HG03521 (cell line): Measurements from ENCODE around the gene UBE2Z.
"Not testable (repeated sequence)": the region's sequence is repeated elsewhere in the genome, so short reads cannot be mapped to it uniquely, and the experiment has no call there.

ENCODE experiments used
- ATAC-seq: cut with Tn5 transposase; IDR thresholded peaks from one replicate; pipeline ENCODE4 v1.9.1; 2021; ENCODE audit warnings: mild to moderate bottlenecking, moderate library complexity; ENCODE audit not compliant: unreplicated experiment

Gene UBE2Z

DNA sequence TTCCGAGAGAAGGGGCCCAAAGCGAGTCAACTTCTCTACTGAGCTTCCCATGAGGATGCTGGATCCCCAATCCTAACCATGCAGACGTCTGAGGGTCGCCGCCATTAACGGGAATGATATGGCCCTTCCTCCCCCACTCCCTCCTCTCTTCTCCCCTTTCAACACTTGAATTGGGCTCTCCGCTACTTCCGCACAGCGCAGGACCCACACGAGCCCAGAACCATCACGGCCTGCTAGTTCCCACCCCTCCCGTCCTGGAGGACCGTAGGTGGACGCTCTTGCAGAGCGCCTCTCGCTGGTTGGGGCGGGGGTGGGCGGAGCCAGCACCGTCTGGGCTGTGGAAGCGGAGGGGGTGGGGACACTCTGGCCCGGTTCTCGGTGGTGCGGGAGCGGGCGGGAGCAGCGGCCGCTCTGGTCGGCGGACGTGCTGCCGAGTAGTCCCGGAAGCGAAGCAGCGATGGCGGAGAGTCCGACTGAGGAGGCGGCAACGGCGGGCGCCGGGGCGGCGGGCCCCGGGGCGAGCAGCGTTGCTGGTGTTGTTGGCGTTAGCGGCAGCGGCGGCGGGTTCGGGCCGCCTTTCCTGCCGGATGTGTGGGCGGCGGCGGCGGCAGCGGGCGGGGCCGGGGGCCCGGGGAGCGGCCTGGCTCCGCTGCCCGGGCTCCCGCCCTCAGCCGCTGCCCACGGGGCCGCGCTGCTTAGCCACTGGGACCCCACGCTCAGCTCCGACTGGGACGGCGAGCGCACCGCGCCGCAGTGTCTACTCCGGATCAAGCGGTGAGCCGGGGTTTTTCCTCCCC is at the start of gene UBE2Z:
UBE2Z (plus strand) TSS at position 361 of the 797 bp plus-strand sequence; CDS start at position 458, 97 bp downstream.
- ATAC-seq = peak; percentile 71

DNA sequence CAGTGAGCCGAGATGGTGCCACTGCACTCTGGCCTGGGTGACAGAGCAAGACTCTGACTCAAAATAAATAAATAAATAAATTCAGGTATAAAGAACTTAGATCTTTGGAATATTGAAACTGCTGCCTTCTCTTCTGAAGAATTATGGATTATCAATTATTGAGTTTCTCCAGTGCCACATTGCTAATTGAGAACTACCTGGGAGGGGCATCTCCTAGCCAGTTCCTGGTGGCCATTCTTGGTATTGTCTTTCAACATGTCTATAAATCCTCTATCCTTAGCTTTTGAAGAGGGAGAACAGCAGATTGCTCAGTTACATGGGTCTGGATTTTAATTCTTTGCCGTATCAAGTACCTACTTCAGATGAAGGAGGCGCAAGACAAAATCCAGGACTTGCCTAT is 48.2 kb upstream of the UBE2Z start:
- ATAC-seq = no peak

DNA sequence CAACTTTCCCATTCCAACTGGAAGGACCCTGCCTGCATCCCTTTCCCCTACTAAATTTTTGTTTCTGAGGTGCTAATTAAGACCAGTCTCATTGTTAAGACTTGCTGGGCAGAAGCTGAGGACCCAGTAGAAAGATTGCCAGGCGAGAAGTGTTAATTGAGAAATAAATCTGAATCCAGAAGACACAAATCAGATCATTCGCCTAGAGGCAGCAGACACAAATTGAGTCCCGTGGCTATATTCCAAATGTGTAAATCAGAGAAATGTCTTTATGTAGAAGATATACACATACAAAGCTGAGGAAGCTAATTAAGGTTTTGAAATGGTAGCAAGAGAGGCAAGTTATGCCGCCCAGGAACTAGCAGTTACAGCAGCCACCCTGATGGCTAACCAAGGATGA is 47.8 kb upstream of the UBE2Z start:
- no peak for ATAC-seq

DNA sequence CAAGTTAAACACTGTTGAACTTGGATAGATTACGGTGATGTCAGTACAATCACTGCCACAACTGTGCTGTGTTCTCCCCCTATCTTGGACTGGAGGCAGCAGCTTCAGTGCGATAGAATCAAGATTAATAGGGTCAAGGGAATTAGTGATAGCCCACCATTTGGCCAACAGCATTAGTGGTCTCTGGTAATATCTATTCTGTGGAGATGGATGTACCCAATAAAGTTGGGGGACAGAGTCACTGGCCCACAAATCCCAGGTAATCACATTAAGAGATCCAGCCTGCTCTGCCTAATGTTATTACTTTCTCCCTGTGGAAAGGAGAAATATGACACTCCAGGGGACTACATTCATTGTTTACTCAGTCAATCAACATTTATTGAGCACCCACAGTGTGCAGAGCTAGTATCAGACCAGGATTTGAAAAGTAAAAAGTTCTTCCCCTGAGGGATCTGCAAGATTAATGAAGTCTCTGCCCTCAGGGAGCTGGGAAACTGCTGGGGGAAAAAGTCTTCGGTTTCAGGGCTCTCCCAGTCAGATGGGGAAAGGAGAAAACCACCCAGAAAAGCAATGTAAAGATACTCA is 39.2 kb upstream of the UBE2Z start:
- no peak for ATAC-seq

DNA sequence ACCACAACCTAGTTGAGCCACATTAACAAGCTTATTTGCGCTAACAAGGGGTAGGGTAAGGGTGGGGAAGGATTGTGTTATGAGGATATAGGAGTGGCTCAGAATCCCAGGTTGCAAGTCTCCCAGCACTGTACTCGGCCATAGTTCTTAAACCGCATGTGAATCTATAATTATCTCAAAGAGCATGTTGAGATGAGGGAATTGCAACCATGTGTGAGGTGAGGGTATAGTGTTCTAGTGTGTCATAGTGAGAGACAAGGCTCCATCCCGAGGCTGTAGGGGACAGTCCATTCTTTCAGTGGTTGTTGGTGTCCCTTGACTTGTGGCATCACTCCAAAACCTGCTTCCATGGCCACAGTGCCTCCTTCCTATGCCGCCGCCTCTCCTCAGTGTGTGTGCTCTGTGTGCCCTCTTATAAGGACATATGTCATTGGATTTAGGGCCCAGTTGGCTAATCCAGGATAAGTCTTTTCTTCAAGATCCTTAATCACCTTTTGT is 38.3 kb upstream of the UBE2Z start:
- ATAC-seq = no peak

DNA sequence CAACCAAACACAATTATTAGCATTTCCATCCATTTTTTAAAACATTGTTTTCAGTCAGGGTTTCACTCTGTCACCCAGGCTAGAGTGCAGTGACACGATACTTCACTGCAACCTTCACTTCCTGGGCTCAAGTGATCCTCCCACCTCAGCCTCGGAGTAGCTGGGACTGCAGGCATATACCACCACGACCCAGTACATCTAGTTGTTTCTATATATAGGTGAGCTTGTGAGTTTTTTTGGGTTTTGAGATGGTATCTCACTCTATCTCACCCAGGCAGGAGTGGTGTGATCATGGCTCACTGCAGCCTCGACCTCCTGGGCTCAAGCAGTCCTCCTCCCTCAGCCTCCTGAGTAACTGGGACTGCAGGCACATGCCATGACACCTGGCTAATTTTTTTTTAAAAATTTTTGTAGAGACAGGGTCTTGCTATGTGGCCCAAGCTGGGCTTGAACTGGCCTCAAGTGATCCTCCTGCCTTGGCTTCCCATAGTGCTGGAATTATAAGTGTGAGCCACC is 37.1 kb upstream of the UBE2Z start:
- ATAC-seq = no peak

DNA sequence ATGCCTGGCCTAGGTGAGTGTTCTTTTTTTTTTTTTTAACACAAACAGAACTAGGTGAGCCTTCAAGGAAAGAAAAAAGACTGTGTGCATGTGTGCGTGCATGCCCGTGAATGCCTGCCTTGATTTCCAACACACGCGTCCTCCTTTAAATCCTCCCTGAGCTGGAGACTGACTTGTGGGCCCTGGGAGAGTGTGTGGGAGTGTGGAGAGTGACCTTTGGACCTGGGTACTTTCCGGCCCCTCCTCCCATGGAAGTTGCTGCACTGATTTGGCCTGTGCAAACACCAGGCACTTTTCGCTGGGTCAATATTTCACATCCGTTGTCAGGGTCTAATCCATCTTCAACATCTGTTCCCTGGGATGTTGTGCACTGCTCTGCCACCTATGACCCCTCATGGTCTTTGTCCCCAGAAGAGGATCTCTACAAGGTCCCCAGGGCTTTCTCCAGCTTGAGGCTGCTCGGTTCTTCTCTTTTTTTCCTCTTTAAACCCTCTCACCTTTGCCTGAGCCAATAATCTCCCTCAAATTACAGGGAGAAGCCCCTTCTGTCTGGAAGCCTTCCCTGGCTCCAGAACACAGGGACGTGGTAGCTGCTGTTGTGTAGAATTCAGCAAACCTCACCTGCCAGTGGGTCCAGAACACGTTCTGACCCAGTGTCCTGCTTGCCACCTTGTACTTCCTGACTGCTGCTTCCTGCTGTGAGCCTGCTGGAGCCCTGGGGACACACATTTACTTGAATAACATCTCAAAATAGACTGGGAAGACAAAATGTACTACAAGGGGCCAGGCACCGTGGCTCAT is 36.5 kb upstream of the UBE2Z start:
- no peak for ATAC-seq

DNA sequence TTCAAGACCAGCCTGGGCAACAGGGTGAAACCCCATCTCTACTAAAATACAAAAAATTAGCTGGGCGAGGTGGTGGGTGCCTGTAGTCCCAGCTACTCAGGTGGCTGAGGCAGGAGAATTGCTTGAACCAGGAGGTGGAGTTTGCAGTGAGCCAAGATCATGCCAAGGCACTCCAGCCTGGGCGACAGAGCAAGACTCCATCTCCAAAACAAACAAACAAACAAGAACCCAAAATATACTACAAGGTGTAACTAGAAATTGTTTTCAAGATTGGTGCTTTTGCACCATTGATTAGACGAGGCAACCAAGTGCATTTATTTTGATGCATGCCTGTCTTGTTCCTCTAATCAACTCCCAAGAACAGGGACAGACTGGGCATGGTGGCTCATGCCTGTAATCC is 35.8 kb upstream of the UBE2Z start:
- not testable (repeated sequence) for ATAC-seq

DNA sequence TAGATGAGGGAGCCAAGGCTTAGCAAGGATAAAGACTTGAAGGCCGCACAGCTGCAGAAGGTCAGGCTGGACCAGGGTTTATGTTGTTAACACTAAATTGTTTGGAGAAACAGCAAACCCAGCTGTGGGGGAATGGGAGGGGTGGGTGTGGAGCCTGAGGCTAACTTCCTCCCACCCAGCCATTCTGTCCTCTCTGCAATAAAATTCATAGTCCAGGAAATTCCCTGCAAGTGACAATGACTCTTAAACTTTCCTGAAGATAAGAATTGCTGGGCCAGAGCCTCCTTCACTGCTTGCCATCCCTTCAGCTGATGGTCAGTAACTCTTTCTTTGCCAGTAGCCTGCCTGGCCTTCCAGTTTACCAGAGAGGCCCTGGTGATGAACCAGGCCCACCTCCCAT is 35.0 kb upstream of the UBE2Z start:
- no peak for ATAC-seq

DNA sequence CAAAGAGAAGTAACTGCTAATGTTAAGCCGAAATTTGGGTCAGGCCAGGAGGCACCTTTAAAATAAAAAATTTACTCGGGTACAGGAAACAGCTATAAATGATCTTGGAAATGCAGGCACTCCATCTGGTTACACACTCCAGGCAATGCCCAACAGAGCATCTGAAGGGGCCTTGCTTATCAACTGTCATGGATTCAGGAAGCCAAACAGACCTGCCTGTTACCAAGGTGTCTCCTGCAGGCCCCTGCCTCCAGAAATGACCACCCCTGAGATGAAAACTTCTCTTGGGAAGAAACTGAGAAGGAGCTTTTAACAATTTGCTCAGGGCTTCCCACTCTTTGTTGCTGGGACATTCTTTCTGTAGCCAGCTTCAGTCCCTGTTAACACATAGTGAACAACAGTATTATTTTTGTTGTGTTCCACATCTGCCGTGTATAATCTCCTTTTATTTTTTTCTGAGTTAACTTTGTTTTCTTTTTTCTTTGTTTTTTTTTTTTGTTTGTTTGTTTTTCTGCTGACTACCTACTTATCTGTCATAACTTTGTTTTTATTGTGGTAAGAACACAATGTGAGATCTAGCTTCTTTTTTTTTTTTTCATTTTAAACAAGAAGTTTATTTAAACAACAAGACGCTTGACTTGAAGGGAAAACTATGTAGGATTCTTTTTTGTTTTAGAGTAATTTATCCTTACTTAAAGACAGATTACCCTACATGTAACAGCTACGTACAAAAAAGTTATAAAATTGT is 34.3 kb upstream of the UBE2Z start:
- ATAC-seq = no peak

DNA sequence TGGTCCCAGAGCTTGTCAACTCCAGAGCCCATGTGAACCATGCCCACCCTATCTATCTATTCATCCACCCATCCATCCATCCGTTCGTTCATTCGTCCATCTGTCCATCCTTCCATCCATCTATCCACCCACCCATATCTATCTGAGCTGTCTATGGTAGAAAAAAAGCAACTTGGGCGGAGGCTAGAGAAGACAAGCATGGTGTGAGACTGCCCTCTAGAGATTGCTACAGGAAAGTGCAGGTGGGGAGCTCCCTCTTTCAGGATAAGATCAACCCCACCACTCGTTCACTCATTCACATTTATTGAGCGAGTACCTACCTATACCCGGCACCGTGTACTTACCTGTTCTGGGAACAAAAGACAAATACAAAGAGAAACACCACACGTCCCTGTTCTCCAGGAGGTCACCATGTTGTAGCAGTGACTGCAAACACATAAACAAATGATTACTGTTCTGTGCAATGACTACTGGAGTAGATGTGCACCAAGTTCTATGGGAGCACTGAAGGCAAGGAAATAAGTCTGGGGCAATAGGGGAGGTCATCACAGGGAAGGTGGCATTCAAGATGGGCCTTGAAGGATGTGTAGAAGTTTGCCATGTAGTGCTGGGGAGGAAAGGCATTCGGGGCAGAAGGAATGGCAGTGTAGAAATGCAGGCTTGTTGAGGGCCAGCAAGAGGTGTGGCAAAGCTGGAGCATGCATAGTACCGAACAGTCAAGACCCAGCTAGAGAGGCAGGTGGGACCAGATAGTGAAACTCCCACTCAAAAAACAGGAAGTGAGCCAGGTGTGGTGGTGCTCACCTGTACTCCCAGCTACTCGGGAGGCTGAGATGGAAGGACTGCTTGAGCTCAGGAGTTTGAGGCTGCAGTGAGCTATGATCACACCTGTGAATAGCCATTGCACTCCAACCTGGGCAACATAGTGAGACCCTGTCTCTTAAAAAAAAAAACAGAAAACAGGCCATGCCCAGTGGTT is 29.0 kb upstream of the UBE2Z start:
- no peak for ATAC-seq

DNA sequence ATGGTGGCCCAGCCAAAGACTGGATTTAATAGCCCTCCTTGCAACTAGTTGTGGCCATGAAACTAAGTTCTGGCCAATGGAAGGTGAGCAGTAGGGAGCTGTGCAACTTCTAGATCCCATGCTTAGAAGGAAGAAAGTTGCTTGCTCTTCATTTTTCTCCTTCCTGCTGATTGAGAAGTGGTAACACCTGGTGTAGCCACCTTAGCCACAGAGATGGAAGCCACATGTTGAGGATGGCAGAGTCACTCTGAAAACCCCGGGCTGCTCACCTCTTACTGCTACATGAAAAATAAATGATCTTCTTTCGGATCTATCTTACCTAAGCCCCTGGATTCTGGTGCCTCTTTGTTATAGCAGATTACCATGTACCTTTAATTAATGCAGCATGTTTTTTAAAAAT is 25.9 kb upstream of the UBE2Z start:
- no peak for ATAC-seq

DNA sequence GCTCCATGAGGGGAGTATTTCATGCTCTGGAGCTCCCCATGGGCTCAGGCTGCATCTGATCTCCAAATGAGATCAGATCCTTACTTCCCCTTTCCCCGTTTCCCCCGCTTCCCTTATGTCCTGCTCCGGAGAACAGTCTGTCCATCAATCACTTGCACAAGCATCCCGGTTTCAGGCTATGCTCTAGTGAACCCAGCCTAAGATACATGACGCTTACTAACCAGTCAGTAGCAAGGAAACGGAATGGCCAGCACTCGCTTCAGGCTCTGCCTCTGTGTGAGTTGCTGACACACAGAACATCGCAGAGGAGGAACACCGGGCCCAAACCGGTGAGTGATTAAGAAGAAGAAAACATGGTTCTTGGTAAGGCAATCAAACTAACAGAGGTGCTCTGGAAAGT is 25.0 kb upstream of the UBE2Z start:
- no peak for ATAC-seq

DNA sequence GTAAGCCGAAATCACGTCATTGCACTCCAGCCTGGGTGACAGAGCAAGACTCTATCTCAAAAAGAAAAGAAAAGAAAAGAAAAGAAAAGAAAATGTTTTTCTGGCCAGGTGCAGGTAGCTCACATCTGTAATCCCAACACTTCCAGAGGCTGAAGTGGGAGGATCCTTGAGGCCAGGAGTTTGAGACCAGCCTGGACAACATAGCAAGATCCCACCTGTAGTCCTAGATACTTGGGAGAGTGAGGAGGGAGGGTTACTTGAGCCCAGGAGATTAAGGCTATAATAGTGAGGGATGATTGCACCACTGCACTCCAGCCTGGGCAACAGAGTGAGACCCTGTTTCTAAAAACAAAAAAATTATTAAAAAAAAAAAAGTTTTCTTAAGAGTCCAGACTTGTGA is 18.1 kb upstream of the UBE2Z start:
- no peak for ATAC-seq

DNA sequence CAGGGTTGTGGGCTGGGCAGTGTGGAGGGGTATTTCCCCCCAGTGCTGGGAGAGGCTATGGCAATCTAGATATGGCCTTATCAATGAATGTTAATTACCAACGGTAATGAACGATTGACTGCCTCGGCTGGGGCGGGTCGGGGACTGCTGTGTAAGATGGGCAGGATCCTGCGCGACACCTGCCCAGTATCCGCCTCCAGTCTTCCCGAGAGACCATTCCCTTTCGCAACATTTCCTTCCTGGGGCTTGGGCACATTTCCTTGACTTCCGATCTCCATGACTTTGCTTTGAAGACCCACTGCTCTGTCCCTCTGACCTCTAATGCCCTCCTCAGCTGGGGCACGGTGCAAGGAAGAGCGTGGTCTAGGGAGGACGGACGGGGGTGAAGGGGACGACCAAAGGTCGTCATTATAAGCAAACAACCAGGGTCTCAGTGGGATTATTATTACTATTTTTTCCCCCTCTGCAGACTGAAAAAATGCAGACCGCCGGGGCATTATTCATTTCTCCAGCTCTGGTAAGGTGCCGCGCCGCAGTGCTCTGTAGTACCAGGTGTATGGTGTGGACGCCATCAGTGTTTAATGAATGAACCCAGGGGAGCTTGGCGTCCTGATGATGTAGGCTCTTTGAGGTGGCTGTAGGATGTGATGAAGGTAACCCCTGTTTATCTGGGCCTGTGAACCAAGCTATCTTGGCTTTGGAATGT is 15.1 kb upstream of the UBE2Z start:
- ATAC-seq = no peak

DNA sequence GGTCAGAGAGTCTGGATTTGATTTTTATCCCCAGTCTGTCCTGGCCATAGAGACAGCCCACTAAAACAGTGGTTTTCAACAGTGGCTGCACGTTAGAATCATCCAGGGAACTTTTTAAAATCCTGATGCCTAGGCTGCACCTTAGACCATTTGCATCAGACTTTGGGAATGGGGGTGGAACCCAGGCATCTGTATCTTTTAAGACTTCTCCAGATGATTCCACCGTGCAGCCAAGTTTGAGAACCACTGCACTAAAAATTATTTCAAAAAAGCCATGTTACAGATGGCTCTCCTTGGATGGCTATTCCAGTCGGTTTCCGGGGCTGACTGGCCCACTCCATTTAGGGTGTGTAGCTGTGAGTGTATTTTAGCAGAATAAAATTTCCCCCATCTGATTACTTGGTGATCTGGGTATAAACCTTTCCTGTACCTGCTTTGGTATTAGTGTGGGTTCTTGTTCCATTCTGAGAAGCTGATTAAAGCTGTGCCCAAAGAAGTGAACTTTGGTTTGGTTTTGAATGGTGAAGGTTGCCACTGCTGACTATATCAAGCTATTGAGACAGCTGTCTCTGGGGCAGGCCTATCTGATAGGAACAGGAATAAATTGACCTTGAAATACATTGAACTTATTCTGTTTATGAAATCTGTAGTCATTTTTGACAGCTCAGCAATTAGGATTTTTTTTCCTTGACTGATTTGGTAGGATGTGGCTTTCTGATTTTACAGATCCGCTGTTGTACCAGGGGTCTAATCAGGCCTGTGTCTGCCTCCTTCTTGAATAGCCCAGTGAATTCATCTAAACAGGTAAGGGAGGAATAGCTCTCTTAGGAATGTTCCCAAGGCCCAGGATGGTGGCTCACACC is 14.3 kb upstream of the UBE2Z start:
- ATAC-seq = no peak

DNA sequence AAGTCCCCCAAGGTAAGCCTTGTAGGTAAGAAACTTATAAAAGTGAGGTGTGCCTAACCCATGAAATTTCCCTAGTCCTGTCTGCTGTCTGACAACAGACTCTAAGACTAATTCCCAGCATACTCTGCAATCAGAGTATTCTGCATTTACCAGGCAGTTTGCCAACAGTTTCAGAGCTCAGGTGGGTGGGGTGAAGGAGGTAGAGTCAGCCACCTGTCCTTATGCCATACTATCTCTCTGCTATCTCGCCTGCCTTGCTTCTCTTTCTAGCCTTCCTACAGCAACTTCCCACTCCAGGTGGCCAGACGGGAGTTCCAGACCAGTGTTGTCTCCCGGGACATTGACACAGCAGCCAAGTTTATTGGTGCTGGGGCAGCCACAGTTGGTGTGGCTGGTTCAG is 13.3 kb upstream of the UBE2Z start:
- ATAC-seq = no peak

DNA sequence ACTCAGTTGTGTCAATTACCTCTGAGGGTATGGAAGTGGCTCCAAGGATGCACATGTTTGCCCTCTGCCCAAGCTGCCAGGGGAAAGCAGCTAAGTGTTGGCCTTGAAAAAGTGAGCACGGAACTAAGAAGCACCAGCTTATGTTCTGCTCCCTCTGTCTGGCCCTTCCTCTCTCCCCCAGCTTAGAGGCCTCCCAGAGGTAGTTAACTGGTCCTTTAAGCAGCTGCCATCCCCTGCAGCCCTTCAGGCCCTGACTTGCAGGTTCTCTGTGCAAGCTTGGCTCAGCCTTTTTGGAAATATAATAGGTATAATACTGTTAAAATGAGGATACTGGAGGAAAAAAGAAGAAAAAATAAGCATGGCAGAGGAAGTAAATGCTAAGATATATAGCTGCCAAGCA is 7.0 kb upstream of the UBE2Z start:
- ATAC-seq = no peak
